GM12872 (cell line): ENCODE results near the gene BAHCC1.

Experiments used
- CTCF ChIP-seq: IDR thresholded peaks from 3 replicates; pipeline ENCODE4 v1.5.1; 2011; ENCODE audit warnings: low read depth, mild to moderate bottlenecking, low read length, moderate library complexity; ENCODE audit not compliant: insufficient read depth

Gene BAHCC1

GRCh38 chr17:81469266-81469665 lies 74.0 kb downstream of the BAHCC1 start:
- no peak for TF ChIP-seq CTCF

- TF ChIP-seq CTCF, result no peak
These were observed 75.2 kb downstream of the BAHCC1 start for GRCh38 chr17:81470270-81470943.

- no peak for TF ChIP-seq CTCF
These were observed 75.9 kb downstream of the BAHCC1 start for GRCh38 chr17:81470944-81471817.

GRCh38 chr17:81471818-81472456 lies 76.7 kb downstream of the BAHCC1 start:
- no peak for TF ChIP-seq CTCF

GRCh38 chr17:81473019-81473418 lies 77.8 kb downstream of the BAHCC1 start:
- TF ChIP-seq CTCF, result no peak

- no peak for TF ChIP-seq CTCF
These were observed 79.7 kb downstream of the BAHCC1 start for GRCh38 chr17:81474958-81475357.

GRCh38 chr17:81476097-81476496 lies 80.8 kb downstream of the BAHCC1 start:
- no peak for TF ChIP-seq CTCF
